ENCODE results near the gene SCD5.

SCD5 gene

GRCh38 chr4:82737354-82737753 lies 61.2 kb downstream of the SCD5 start:
- in situ Hi-C loops (cut with MboI; ENCODE audit: low sequenced_read_pairs), result loop anchor here (10.0 kb wide), 1 partner anchor 273 kb away; no protein-coding TSS in a partner anchor

GRCh38 chr4:82733636-82734035 lies 65.0 kb downstream of the SCD5 start:
- in situ Hi-C loops (cut with MboI; ENCODE audit: low sequenced_read_pairs), result loop anchor here (10.0 kb wide), 1 partner anchor 269 kb away; no protein-coding TSS in a partner anchor

- in situ Hi-C loops (cut with MboI; ENCODE audit: low sequenced_read_pairs), result no loop called here
Observed at GRCh38 chr4:82728301-82728700, 70.3 kb downstream of the SCD5 start.

GRCh38 chr4:82726596-82726995 lies 72.0 kb downstream of the SCD5 start:
- in situ Hi-C loops (cut with MboI; ENCODE audit: low sequenced_read_pairs), result no loop called here

- in situ Hi-C loops (cut with MboI; ENCODE audit: low sequenced_read_pairs), result no loop called here
Observed at GRCh38 chr4:82721819-82722423, 76.7 kb downstream of the SCD5 start.

- in situ Hi-C loops (cut with MboI; ENCODE audit: low sequenced_read_pairs), result no loop called here
Observed at GRCh38 chr4:82718162-82718940, 80.2 kb downstream of the SCD5 start.

GRCh38 chr4:82715731-82716617 lies 82.6 kb downstream of the SCD5 start:
- in situ Hi-C loops (cut with MboI; ENCODE audit: low sequenced_read_pairs), result no loop called here

GRCh38 chr4:82713856-82714255 lies 84.7 kb downstream of the SCD5 start:
- in situ Hi-C loops (cut with MboI; ENCODE audit: low sequenced_read_pairs), result no loop called here

- in situ Hi-C loops (cut with MboI; ENCODE audit: low sequenced_read_pairs), result no loop called here
Observed at GRCh38 chr4:82712561-82712960, 86.0 kb downstream of the SCD5 start.

GRCh38 chr4:82711158-82711785 lies 87.3 kb downstream of the SCD5 start:
- in situ Hi-C loops (cut with MboI; ENCODE audit: low sequenced_read_pairs), result no loop called here

GRCh38 chr4:82710197-82710929 lies 88.2 kb downstream of the SCD5 start:
- in situ Hi-C loops (cut with MboI; ENCODE audit: low sequenced_read_pairs), result no loop called here

GRCh38 chr4:82708982-82709381 lies 89.6 kb downstream of the SCD5 start:
- in situ Hi-C loops (cut with MboI; ENCODE audit: low sequenced_read_pairs), result no loop called here

- in situ Hi-C loops (cut with MboI; ENCODE audit: low sequenced_read_pairs), result no loop called here
Observed at GRCh38 chr4:82706349-82707000, 92.1 kb downstream of the SCD5 start.

GRCh38 chr4:82705928-82706300 lies 92.7 kb downstream of the SCD5 start:
- in situ Hi-C loops (cut with MboI; ENCODE audit: low sequenced_read_pairs), result no loop called here

- in situ Hi-C loops (cut with MboI; ENCODE audit: low sequenced_read_pairs), result no loop called here
Observed at GRCh38 chr4:82705169-82705927, 93.2 kb downstream of the SCD5 start.

GRCh38 chr4:82704156-82704555 lies 94.4 kb downstream of the SCD5 start:
- in situ Hi-C loops (cut with MboI; ENCODE audit: low sequenced_read_pairs), result no loop called here

- in situ Hi-C loops (cut with MboI; ENCODE audit: low sequenced_read_pairs), result no loop called here
Observed at GRCh38 chr4:82698412-82698811, 100.2 kb downstream of the SCD5 start.

- in situ Hi-C loops (cut with MboI; ENCODE audit: low sequenced_read_pairs), result no loop called here
Observed at GRCh38 chr4:82697561-82697960, 101.0 kb downstream of the SCD5 start.

Data from HL-60/S4 (cell line).